ENCODE results near the gene BRD3OS.

The BRD3OS gene

GRCh38 chr9:134066526-134066912 lies 41.2 kb downstream of the BRD3OS start:
- peak overlapping the region; percentile 88 for H3K4me3 ChIP-seq (ENCODE audit: low read depth, low read length)
- DNase-seq (ENCODE audit: low read depth): no peak
- TF ChIP-seq, protein P1, sequence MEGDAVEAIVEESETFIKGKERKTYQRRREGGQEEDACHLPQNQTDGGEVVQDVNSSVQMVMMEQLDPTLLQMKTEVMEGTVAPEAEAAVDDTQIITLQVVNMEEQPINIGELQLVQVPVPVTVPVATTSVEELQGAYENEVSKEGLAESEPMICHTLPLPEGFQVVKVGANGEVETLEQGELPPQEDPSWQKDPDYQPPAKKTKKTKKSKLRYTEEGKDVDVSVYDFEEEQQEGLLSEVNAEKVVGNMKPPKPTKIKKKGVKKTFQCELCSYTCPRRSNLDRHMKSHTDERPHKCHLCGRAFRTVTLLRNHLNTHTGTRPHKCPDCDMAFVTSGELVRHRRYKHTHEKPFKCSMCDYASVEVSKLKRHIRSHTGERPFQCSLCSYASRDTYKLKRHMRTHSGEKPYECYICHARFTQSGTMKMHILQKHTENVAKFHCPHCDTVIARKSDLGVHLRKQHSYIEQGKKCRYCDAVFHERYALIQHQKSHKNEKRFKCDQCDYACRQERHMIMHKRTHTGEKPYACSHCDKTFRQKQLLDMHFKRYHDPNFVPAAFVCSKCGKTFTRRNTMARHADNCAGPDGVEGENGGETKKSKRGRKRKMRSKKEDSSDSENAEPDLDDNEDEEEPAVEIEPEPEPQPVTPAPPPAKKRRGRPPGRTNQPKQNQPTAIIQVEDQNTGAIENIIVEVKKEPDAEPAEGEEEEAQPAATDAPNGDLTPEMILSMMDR (IDR thresholded peaks at IDR 0.05; ENCODE audit: control insufficient read depth, extremely low read depth, insufficient read depth): no peak

GRCh38 chr9:134066913-134067851 lies 41.9 kb downstream of the BRD3OS start:
- no peak for DNase-seq (ENCODE audit: low read depth)
- TF ChIP-seq, protein P1 (IDR thresholded peaks at IDR 0.05; ENCODE audit: control insufficient read depth, extremely low read depth, insufficient read depth): no peak

DNA sequence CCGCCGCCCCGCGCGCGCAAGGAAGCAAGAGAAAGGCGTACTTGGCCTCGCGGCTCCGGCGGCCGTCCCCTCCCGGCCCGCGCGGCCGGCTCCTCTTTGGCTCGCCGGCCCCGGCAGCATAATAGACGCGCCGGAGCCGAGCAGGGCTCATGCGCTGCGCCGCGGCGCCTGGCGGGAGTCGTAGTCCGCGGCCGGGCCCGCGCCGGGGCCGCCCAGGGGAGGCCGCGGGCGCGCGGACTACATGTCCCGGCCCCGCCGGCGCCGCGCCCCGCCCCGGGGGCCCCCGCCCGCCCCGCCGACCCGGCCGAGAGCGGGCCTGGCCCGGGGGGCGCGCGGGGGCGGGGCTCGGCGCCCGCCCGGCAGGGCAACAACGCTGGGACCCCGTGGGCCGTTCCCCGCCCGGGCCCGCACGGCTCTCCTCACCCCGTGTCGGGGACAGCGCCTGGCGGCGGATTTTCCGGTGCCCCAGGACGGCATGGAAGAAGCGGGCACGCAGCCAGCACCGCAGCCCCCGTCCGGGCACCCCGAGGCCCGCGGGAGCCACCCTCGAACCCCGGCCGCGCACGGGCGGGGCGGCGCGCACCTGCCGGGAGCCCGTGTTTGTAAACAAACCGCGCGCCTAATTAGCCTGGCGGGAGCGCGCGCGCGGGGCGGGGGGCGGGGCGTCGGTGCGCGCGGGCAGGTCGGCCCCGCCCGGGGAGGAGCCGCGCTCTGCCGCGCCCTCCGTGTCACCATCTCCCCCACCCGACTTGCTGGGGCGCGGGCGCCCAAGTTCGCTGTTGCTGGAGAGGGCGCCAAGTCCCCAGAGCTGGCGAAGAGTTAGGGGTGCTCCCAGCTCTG lies 42.8 kb downstream of the BRD3OS start, which contains the start of gene BRD3:
Gene BRD3 (minus strand): TSS at position 123 of the 840 bp plus-strand sequence. CDS start 14,549 bp downstream, outside the sequence.
- peak; percentile 51 for DNase-seq (ENCODE audit: low read depth)
- peak within 1 kb of the TSS; percentile 88 for H3K4me3 ChIP-seq (ENCODE audit: low read depth, low read length)
- TF ChIP-seq, protein P1 (IDR thresholded peaks at IDR 0.05; ENCODE audit: control insufficient read depth, extremely low read depth, insufficient read depth): no peak

More at GRCh38 chr9:134066913-134067851, 41.9 kb downstream of the BRD3OS start:
- peak overlapping the region; percentile 88 for H3K4me3 ChIP-seq (ENCODE audit: low read depth, low read length)

DNA sequence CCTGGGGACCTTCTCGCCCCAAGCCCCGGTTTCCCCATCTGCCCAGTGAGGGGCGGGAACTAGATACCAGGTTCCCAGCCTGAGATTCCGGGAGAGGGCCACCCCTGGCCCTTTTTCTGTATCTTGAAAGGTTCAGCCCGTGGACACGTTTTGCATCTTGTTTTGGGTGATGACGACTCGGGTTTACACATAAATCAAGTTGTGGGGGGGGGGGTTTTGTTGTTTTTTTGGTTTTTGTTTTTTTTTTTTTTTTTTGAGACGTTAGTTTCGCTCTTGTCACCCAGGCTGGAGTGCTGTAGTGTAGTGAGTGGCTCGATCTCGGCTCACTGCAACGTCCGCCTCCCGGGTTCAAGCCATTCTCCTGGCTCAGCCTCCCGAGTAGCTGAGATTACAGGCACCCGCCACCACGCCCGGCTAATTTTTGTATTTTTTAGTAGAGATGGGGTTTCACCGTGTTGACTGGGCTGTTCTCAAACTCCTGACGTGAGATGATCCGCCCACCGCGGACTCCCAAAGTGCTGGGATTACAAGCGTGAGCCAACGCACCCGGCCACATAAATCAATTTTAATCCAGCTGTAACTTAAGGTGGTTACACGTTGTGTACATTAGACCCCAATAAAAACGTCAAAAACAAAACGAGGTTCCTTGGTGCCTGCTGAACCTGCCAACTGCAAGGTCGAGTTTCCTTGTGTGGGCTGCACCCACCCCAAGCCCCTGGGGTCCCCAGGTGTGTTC lies 43.6 kb downstream of the BRD3OS start:
- no peak for DNase-seq (ENCODE audit: low read depth)
- TF ChIP-seq, protein P1 (IDR thresholded peaks at IDR 0.05; ENCODE audit: control insufficient read depth, extremely low read depth, insufficient read depth): no peak
- H3K4me3 ChIP-seq (ENCODE audit: low read depth, low read length): peak overlapping the region; percentile 56

- TF ChIP-seq, protein P1 (IDR thresholded peaks at IDR 0.05; ENCODE audit: control insufficient read depth, extremely low read depth, insufficient read depth): no peak
- H3K4me3 ChIP-seq (ENCODE audit: low read depth, low read length): no peak overlapping the region
- DNase-seq (ENCODE audit: low read depth): no peak
Observed at GRCh38 chr9:134069480-134070399, 44.5 kb downstream of the BRD3OS start.

Measured in LNCaP clone FGC (cell line).